K562 (cell line): ENCODE results near the gene VDAC2. TPM values are rescaled to one million over a fixed set of nuclear protein-coding genes. Genes with fewer than 3 reads are reported as not detected.

Experiments
- CCNT2 ChIP-seq: IDR thresholded peaks from 2 replicates; pipeline ENCODE4 v1.6.1; 2011; ENCODE audit warnings: borderline replicate concordance, low read depth, mild to moderate bottlenecking, moderate library complexity, mixed read lengths, low read length; ENCODE audit not compliant: insufficient read length; ENCODE audit errors: extremely low read depth
- GABPB1 ChIP-seq: sonication (generic); formaldehyde crosslinking; IDR thresholded peaks from 2 replicates; pipeline ENCODE4 v1.8.0; 2022; ENCODE audit warnings: mild to moderate bottlenecking, missing genetic modification reagents
- GATAD2A ChIP-seq: fragments of 450-650 bp; IDR thresholded peaks from 2 replicates; pipeline ENCODE4 v1.6.1; 2017
- POLR2A ChIP-seq: fragments of 450-650 bp; conservative IDR thresholded peaks from 2 replicates; pipeline ENCODE4 v1.6.1; 2016
- SIN3A ChIP-seq, 2 experiments: fragments of 150-350 bp in 1 of 2; IDR thresholded peaks; 2 replicates each; pipeline ENCODE4 v1.6.1; 2011 to 2016; ENCODE audit warnings: borderline replicate concordance in 2 of 2, low read depth in 2 of 2, low read length in 2 of 2, mild to moderate bottlenecking in 2 of 2, moderate library complexity in 2 of 2; ENCODE audit not compliant: control insufficient read depth in 1 of 2
- SRSF7 ChIP-seq: fragments of 200-400 bp; formaldehyde crosslinking; optimal IDR thresholded peaks from 2 replicates; pipeline ENCODE3; 2017; ENCODE audit warnings: mild to moderate bottlenecking, low read depth, low read length
- ZNF41 ChIP-seq: fragments of 250-450 bp; sonication (Bioruptor Pico); conservative IDR thresholded peaks from 2 replicates; pipeline ENCODE4 v1.4.0; 2020; ENCODE audit warnings: mild to moderate bottlenecking
- ZNF740 ChIP-seq, 3 experiments: fragments of 200-800 bp in 1 of 3; sonication (Bioruptor generic) in 1 of 3; sonication (generic) in 1 of 3; formaldehyde crosslinking in 1 of 3; IDR thresholded peaks; 2 replicates each; pipeline versions ENCODE4 v1.6.1 to v1.8.0; 2016 to 2022; ENCODE audit warnings: mild to moderate bottlenecking in 2 of 3, missing compliant biosample characterization in 2 of 3, missing genetic modification characterization in 2 of 3, missing genetic modification reagents in 1 of 3
- polyA plus RNA-seq, 8 experiments: library from polyadenylated mRNA; depleted of rRNA in 4 of 8; stranded (reverse) in 5 of 8; unstranded in 3 of 8; fragments of >200 nt; fragmentation: Nextera tagmentation in 2 of 8; fragmentation: Illumina TruSeq in 1 of 8; extraction: Ambion mirVana in 2 of 8; extraction: Trizol in 1 of 8; gene quantifications; 2 replicates each; pipeline versions ENCODE4 v1.2.1 to v1.2.3, GENCODE V29; 2011 to 2014; ENCODE audit warnings: inconsistent platforms in 1 of 8, missing spikeins in 1 of 8
- total RNA-seq, 7 experiments: library from RNA; depleted of rRNA in 6 of 7; stranded (reverse); fragments of >200 nt in 6 of 7; fragmentation: Illumina TruSeq in 2 of 7; extraction: Trizol in 2 of 7; gene quantifications; 2 replicates each; pipeline versions ENCODE4 v1.2.1 to v1.2.3, GENCODE V29; 2011 to 2021; ENCODE audit warnings: low replicate concordance in 1 of 7
- TF ChIP-seq, protein P1 (sequence below): IDR thresholded peaks from 3 replicates; pipeline ENCODE4 v1.6.1; 2011; ENCODE audit warnings: borderline replicate concordance, mild to moderate bottlenecking, moderate library complexity; ENCODE audit not compliant: insufficient read length; ENCODE audit errors: extremely low read depth
- TF ChIP-seq, protein P2 (sequence below): conservative IDR thresholded peaks from 2 replicates; pipeline ENCODE4 v1.6.1; 2011; ENCODE audit warnings: low read depth, mild to moderate bottlenecking, low read length; ENCODE audit not compliant: control insufficient read depth
- TF ChIP-seq, protein P3 (sequence below), 2 experiments: fragments of 450-650 bp; formaldehyde crosslinking in 1 of 2; IDR thresholded peaks; 2 replicates each; pipeline versions ENCODE4 v1.4.0 to v1.6.1; 2014 to 2020; ENCODE audit warnings: mild to moderate bottlenecking in 2 of 2, borderline replicate concordance in 1 of 2, low read depth in 1 of 2

Gene VDAC2
- total and polyA plus RNA-seq, 9 of the 15 experiments (the other 6 are each of a cell fraction or from before 2014, with no cell fraction given), result 139 to 450 (median 250) TPM

GRCh38 chr10:75234683-75235374, 24.2 kb downstream of the VDAC2 start (continued):
- TF ChIP-seq, protein P1, sequence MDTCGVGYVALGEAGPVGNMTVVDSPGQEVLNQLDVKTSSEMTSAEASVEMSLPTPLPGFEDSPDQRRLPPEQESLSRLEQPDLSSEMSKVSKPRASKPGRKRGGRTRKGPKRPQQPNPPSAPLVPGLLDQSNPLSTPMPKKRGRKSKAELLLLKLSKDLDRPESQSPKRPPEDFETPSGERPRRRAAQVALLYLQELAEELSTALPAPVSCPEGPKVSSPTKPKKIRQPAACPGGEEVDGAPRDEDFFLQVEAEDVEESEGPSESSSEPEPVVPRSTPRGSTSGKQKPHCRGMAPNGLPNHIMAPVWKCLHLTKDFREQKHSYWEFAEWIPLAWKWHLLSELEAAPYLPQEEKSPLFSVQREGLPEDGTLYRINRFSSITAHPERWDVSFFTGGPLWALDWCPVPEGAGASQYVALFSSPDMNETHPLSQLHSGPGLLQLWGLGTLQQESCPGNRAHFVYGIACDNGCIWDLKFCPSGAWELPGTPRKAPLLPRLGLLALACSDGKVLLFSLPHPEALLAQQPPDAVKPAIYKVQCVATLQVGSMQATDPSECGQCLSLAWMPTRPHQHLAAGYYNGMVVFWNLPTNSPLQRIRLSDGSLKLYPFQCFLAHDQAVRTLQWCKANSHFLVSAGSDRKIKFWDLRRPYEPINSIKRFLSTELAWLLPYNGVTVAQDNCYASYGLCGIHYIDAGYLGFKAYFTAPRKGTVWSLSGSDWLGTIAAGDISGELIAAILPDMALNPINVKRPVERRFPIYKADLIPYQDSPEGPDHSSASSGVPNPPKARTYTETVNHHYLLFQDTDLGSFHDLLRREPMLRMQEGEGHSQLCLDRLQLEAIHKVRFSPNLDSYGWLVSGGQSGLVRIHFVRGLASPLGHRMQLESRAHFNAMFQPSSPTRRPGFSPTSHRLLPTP, result no peak
- peak; percentile 32; the same call in 1 of the 2 replicates for TF ChIP-seq GABPB1
- 0 out of 2 replicates have a peak, but pooled peaks have one; percentile 9 for TF ChIP-seq GATAD2A
- TF ChIP-seq, protein P2, sequence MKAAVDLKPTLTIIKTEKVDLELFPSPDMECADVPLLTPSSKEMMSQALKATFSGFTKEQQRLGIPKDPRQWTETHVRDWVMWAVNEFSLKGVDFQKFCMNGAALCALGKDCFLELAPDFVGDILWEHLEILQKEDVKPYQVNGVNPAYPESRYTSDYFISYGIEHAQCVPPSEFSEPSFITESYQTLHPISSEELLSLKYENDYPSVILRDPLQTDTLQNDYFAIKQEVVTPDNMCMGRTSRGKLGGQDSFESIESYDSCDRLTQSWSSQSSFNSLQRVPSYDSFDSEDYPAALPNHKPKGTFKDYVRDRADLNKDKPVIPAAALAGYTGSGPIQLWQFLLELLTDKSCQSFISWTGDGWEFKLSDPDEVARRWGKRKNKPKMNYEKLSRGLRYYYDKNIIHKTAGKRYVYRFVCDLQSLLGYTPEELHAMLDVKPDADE, result 0 out of 2 replicates have a peak, but pooled peaks have one; percentile 27
- peak; percentile 60 for TF ChIP-seq CCNT2
- TF ChIP-seq ZNF41, result no peak
- peak; percentile 11; the same call in 1 of the 2 replicates for TF ChIP-seq POLR2A
- no peak for TF ChIP-seq SRSF7
- TF ChIP-seq, protein P3, sequence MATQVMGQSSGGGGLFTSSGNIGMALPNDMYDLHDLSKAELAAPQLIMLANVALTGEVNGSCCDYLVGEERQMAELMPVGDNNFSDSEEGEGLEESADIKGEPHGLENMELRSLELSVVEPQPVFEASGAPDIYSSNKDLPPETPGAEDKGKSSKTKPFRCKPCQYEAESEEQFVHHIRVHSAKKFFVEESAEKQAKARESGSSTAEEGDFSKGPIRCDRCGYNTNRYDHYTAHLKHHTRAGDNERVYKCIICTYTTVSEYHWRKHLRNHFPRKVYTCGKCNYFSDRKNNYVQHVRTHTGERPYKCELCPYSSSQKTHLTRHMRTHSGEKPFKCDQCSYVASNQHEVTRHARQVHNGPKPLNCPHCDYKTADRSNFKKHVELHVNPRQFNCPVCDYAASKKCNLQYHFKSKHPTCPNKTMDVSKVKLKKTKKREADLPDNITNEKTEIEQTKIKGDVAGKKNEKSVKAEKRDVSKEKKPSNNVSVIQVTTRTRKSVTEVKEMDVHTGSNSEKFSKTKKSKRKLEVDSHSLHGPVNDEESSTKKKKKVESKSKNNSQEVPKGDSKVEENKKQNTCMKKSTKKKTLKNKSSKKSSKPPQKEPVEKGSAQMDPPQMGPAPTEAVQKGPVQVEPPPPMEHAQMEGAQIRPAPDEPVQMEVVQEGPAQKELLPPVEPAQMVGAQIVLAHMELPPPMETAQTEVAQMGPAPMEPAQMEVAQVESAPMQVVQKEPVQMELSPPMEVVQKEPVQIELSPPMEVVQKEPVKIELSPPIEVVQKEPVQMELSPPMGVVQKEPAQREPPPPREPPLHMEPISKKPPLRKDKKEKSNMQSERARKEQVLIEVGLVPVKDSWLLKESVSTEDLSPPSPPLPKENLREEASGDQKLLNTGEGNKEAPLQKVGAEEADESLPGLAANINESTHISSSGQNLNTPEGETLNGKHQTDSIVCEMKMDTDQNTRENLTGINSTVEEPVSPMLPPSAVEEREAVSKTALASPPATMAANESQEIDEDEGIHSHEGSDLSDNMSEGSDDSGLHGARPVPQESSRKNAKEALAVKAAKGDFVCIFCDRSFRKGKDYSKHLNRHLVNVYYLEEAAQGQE (IDR thresholded peaks at IDR 0.05; ENCODE audit: borderline replicate concordance), result peak; percentile 14; the same call in 1 of the 2 replicates
- TF ChIP-seq, protein P3 (CRISPR knock-in tag; IDR thresholded peaks at IDR 0.05; ENCODE audit: low read depth), result no peak; the same call in 1 of the 2 replicates
- peak; percentile 26; the same call in 1 of the 2 replicates for TF ChIP-seq ZNF740 (CRISPR knock-in tag; IDR thresholded peaks at IDR 0.05)
- no peak for TF ChIP-seq ZNF740 (tag; IDR thresholded peaks at IDR 0.05)
- TF ChIP-seq SIN3A (IDR thresholded peaks at IDR 0.05; ENCODE audit: borderline replicate concordance in 2 of 2, control insufficient read depth in 1 of 2, low read depth in 2 of 2, low read length in 2 of 2), result 0 out of 4 replicates have a peak, but pooled peaks have one; percentile 12 to 59
